Measurements from ENCODE around the gene TTK. TPM values are rescaled to one million over a fixed set of nuclear protein-coding genes. Genes with fewer than 3 reads are reported as not detected.

TTK gene
- total RNA-seq, 2 experiments from 2014 or later: 31.6 to 36.8 TPM

GRCh38 chr6:79989641-79990040 lies 14.8 kb upstream of the TTK start:
- intact Hi-C loops (cut with micrococcal nuclease): no loop called here
- ChIA-PET POLR2A (no interaction called here), CTCF (no interaction called here)
- no peak for DNase-seq
- H3K27ac Mint-ChIP-seq: no peak overlapping the region
- H3K27me3 Mint-ChIP-seq: no peaks in the 10 kb centered on the region
- no peaks in the 10 kb centered on the region for H3K4me1 Mint-ChIP-seq (ENCODE audit: low read depth)
- ATAC-seq: no peak
- no peak overlapping the region for H3K4me3 Mint-ChIP-seq
- TF ChIP-seq CTCF (IDR thresholded peaks at IDR 0.05): no peak
- H3K36me3 Mint-ChIP-seq (ENCODE audit: low read depth): no peaks in the 10 kb centered on the region
- H3K9me3 Mint-ChIP-seq: no peaks in the 10 kb centered on the region

- intact Hi-C loops (cut with micrococcal nuclease): no loop called here
- Mint-ChIP-seq H3K4me1 (ENCODE audit: low read depth) (no peaks in the 10 kb centered on the region), H3K27ac (no peak overlapping the region), H3K4me3 (no peak overlapping the region), H3K9me3 (no peaks in the 10 kb centered on the region), H3K36me3 (ENCODE audit: low read depth) (no peaks in the 10 kb centered on the region), H3K27me3 (no peaks in the 10 kb centered on the region)
- ChIA-PET POLR2A (no interaction called here), CTCF (interaction anchor here (1.9 kb wide), 1 partner anchor 44 kb away, joined by 12 read pairs; no protein-coding TSS in a partner anchor)
- DNase-seq: no peak
- no peak for TF ChIP-seq CTCF (IDR thresholded peaks at IDR 0.05)
- ATAC-seq: no peak
Observed at GRCh38 chr6:79993012-79993910, 11.2 kb upstream of the TTK start.

- intact Hi-C loops (cut with micrococcal nuclease): no loop called here
- ChIA-PET POLR2A (no interaction called here), CTCF (interaction anchor here (1.9 kb wide), 1 partner anchor 45 kb away, joined by 12 read pairs; no protein-coding TSS in a partner anchor)
- Mint-ChIP-seq H3K27ac (no peak overlapping the region), H3K9me3 (no peaks in the 10 kb centered on the region), H3K36me3 (ENCODE audit: low read depth) (no peaks in the 10 kb centered on the region), H3K27me3 (no peaks in the 10 kb centered on the region), H3K4me3 (no peak overlapping the region), H3K4me1 (ENCODE audit: low read depth) (no peaks in the 10 kb centered on the region)
- DNase-seq (no peak), ATAC-seq (no peak)
- no peak for TF ChIP-seq CTCF (IDR thresholded peaks at IDR 0.05)
Observed at GRCh38 chr6:79993911-79994309, 10.5 kb upstream of the TTK start.

- ATAC-seq: no peak
- intact Hi-C loops (cut with micrococcal nuclease): no loop called here
- ChIA-PET CTCF (interaction anchor here (1.2 kb wide), 1 partner anchor 51 kb away, joined by 3 read pairs; no protein-coding TSS in a partner anchor), POLR2A (no interaction called here)
- TF ChIP-seq CTCF (IDR thresholded peaks at IDR 0.05): no peak
- H3K27ac Mint-ChIP-seq: no peak overlapping the region
- no peaks in the 10 kb centered on the region for H3K9me3 Mint-ChIP-seq
- no peak overlapping the region for H3K4me3 Mint-ChIP-seq
- H3K27me3 Mint-ChIP-seq: no peaks in the 10 kb centered on the region
- H3K4me1 Mint-ChIP-seq (ENCODE audit: low read depth): peaks cover under 1% of the 10 kb centered on the region
- DNase-seq: no peak
- H3K36me3 Mint-ChIP-seq (ENCODE audit: low read depth): no peaks in the 10 kb centered on the region
Observed at GRCh38 chr6:79997728-79998127, 6.7 kb upstream of the TTK start.

- Mint-ChIP-seq H3K4me3 (no peak overlapping the region), H3K27ac (no peak overlapping the region), H3K27me3 (no peaks in the 10 kb centered on the region), H3K4me1 (ENCODE audit: low read depth) (peaks cover 24% of the 10 kb centered on the region), H3K36me3 (ENCODE audit: low read depth) (peaks cover 6% of the 10 kb centered on the region), H3K9me3 (no peaks in the 10 kb centered on the region)
- DNase-seq: no peak
- intact Hi-C loops (cut with micrococcal nuclease): no loop called here
- ChIA-PET CTCF (interaction anchor here (2.0 to 3.8 kb wide), 2 partner anchors 52 to 55 kb away, joined by 12 read pairs; partner anchors contain the start of gene ELOVL4), POLR2A (no interaction called here)
- ATAC-seq: no peak
- TF ChIP-seq CTCF (IDR thresholded peaks at IDR 0.05): no peak
Observed at GRCh38 chr6:80001337-80001736, 3.1 kb upstream of the TTK start.
